K562 treated with DMSO at 1 percent for 48 hours (cell line): Measurements from ENCODE around the gene GP5. TPM values are rescaled to one million over a fixed set of nuclear protein-coding genes. Genes with fewer than 3 reads are reported as not detected.

ENCODE experiments used
- total RNA-seq: library from RNA; unstranded; fragments of 300-600 nt; gene quantifications from 2 replicates; pipeline ENCODE4 v1.2.3, GENCODE V29; 2022; ENCODE audit warnings: low replicate concordance; ENCODE audit errors: extremely low read depth

GP5 gene
- total RNA-seq, result not detected in 2 replicates

GRCh38 chr3:194399166-194399565, at the start of gene GP5:
TSS of gene GP5 (minus strand) at chr3:194399266. CDS start at chr3:194398282, 984 bp downstream.

GRCh38 chr3:194369522-194370279, 29.4 kb downstream of the GP5 start, which contains the start of gene LRRC15:
TSS of gene LRRC15 (minus strand) at chr3:194369743. CDS start at chr3:194361043, 8,700 bp downstream.

GRCh38 chr3:194351080-194351672, 47.9 kb downstream of the GP5 start, which contains the start of gene CPN2:
TSS of gene CPN2 (minus strand) at chr3:194351328. CDS start at chr3:194342702, 8,626 bp downstream.

Other genes starting within 250 kb of the GP5 start
- gene CPN2, start 47.9 kb downstream of the GP5 start, total RNA-seq, result not detected in 2 replicates
- not detected in 2 replicates for gene LRRC15, start 29.5 kb downstream of the GP5 start, total RNA-seq
- not detected in 2 replicates for gene ATP13A3, start 87.7 kb upstream of the GP5 start, total RNA-seq
- gene TMEM44, start 234.2 kb upstream of the GP5 start, total RNA-seq, result not detected in 2 replicates